GM12874 (cell line): ENCODE data around the gene INKA1.
A peak's percentile ranks its signal among the peaks of the same experiment; 100 is the strongest.

ENCODE experiments used
- CTCF ChIP-seq: IDR thresholded peaks from 2 replicates; pipeline ENCODE4 v1.5.1; 2011; ENCODE audit warnings: low read depth, mild to moderate bottlenecking, control low read depth, low read length, moderate library complexity; ENCODE audit not compliant: insufficient read depth

The INKA1 gene

DNA sequence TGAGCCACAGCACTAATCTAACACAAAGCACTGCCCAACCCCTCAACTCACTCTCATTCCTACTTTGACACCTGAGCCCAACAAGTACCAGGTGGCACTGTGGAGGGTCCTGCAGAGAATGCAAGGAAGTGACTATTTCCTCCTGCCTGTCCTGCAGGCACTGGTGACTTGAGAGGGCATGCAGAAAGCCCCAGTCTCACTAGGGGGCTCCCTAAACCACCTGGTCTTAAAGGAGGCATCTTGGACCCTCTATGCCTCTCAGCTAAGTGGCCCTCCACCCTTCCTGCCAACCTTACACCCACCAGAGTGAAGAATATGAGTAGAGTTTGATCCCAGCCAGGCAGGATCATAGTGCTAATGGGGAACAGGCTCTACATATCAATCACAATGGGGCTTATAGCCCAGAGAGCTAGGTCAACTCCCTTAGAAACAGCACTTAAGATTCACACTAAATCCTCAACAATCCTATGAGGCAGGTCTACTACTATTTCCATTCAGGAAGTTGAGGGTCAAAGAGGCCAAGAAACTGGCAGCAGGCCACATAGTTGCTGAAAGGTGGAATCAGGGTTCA is 38.1 kb downstream of the INKA1 start:
- peak; percentile 60 for TF ChIP-seq CTCF

- no peak for TF ChIP-seq CTCF
These were observed 38.7 kb downstream of the INKA1 start for GRCh38 chr3:49841806-49842205.

GRCh38 chr3:49842843-49843517 is 39.9 kb downstream of the INKA1 start:
- no peak for TF ChIP-seq CTCF

DNA sequence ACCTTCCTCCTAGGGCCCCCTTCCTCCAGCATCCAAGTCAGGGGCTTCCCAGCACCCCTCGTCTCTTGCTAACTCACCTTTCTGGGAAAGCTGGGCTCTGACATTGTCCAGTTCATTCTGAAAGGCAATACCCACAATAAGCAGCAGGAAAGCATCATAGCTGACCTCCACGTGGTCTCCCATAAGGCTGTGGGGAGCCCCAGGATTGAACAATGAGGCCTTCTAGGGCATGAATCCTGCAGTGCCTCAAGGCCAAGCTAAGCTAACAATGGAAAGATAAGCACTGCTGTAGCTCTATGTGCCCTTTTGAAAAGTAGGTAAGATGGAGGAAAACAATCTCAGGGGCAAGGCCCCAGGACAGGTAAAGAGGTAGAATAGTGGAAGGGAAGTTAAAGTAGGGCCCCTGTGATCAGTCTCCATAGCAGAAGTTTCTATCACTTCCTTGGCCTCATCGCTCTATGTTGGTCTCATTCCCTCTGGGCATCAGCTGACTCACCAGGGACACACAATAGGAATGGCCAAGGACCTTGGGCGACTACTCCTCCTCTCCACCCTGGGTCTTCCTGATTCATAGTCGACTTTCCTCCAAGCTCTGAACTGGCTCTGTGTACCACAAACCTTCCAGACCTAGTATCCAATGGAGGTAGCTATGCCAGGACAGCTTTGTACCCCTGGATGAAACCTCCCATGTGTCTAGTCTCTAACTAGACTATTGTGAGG is 41.6 kb downstream of the INKA1 start:
- no peak for TF ChIP-seq CTCF

DNA sequence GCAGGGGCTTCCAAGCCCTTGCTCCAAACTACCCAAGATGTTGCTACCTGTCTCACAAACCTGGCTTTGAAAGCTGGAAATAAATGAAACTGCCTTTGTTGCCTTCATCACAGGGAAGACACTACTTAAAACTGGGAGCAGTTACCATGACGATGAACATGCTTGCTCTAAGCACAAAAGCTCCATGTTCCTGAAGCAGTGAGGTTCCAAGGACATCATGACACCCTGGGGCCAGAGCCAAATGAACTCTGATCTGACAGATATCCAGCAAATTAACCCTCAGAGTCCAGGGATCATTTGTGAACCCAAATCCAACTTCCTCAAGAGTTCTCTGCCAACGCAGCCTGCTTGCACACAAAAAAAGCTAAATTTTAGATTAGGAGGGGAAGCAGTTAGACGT is 42.6 kb downstream of the INKA1 start:
- TF ChIP-seq CTCF, result no peak
